ENCODE measurements around the gene AAGAB.

DNA sequence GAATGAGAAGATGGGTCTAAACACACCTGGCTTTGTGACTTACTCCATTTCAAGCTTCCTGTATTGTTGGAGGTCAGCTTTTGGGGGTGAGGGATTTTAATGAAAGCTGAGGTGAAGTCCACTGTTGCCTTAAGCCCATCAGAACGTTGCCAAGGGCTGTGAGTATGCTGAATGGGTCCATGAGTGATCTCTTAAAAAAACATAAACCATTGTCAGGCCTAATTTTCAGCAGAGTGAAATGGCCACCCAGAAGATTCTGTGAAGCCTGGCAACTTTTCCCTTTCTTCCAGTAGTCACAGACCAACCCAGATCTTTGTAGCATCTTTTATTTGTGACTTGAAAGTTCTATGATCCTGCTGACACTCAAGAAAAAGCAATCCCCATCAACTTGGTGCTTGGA lies 102.0 kb downstream of the AAGAB start:
- TF ChIP-seq, protein P1, sequence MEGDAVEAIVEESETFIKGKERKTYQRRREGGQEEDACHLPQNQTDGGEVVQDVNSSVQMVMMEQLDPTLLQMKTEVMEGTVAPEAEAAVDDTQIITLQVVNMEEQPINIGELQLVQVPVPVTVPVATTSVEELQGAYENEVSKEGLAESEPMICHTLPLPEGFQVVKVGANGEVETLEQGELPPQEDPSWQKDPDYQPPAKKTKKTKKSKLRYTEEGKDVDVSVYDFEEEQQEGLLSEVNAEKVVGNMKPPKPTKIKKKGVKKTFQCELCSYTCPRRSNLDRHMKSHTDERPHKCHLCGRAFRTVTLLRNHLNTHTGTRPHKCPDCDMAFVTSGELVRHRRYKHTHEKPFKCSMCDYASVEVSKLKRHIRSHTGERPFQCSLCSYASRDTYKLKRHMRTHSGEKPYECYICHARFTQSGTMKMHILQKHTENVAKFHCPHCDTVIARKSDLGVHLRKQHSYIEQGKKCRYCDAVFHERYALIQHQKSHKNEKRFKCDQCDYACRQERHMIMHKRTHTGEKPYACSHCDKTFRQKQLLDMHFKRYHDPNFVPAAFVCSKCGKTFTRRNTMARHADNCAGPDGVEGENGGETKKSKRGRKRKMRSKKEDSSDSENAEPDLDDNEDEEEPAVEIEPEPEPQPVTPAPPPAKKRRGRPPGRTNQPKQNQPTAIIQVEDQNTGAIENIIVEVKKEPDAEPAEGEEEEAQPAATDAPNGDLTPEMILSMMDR (IDR thresholded peaks at IDR 0.05): no peak
- no peak for TF ChIP-seq POLR2A (IDR thresholded peaks at IDR 0.05)

Data from gastroesophageal sphincter (tissue), 3 donors.